ENCODE data around the gene SLC12A5. TPM values are rescaled to one million over a fixed set of nuclear protein-coding genes. Genes with fewer than 3 reads are reported as not detected.
"Not testable (repeated sequence)": the region's sequence is repeated elsewhere in the genome, so short reads cannot be mapped to it uniquely, and the experiment has no call there.

SLC12A5 gene
- total RNA-seq, 1 experiment from 2014 or later, result 20.9 TPM

- no peak overlapping the region for H3K4me3 ChIP-seq (ENCODE audit: low read depth, low read length, poor library complexity, severe bottlenecking)
- H3K4me1 ChIP-seq (ENCODE audit: insufficient read depth, low read length, poor library complexity, severe bottlenecking), result peaks cover 33% of the 10 kb centered on the region
- H3K36me3 ChIP-seq (ENCODE audit: insufficient read depth, low read length, poor library complexity, severe bottlenecking), result no peaks in the 10 kb centered on the region
- no peaks in the 10 kb centered on the region for H3K9me3 ChIP-seq (ENCODE audit: low read depth, low read length, poor library complexity, severe bottlenecking)
- H3K27ac ChIP-seq (ENCODE audit: low read depth, low read length, poor library complexity, severe bottlenecking), result no peak overlapping the region
- BruUV-seq (replicated peaks), result no TSS peak
- TF ChIP-seq CTCF (conservative IDR thresholded peaks at IDR 0.05; ENCODE audit: low read depth, low read length), result no peak
- TF ChIP-seq EZH2 (IDR thresholded peaks at IDR 0.05; ENCODE audit: borderline replicate concordance, low read depth, low read length, poor library complexity, severe bottlenecking), result no peak
- intact Hi-C loops (cut with micrococcal nuclease; ENCODE audit: unreplicated experiment), result no loop called here
- ChIA-PET CTCF (interaction anchor here (0.7 kb wide), 1 partner anchor 19 kb away, joined by 3 read pairs; no protein-coding TSS in a partner anchor), POLR2A (ENCODE audit: low non-redundant PET) (no interaction called here)
- no peaks in the 10 kb centered on the region for H3K27me3 ChIP-seq (replicated peaks; ENCODE audit: insufficient read depth, low read depth, low read length, poor library complexity)
- DNase-seq (ENCODE audit: low spot score), result peak; percentile 48
Measured at GRCh38 chr20:45993197-45993951, 35.6 kb upstream of the SLC12A5 start.

DNA sequence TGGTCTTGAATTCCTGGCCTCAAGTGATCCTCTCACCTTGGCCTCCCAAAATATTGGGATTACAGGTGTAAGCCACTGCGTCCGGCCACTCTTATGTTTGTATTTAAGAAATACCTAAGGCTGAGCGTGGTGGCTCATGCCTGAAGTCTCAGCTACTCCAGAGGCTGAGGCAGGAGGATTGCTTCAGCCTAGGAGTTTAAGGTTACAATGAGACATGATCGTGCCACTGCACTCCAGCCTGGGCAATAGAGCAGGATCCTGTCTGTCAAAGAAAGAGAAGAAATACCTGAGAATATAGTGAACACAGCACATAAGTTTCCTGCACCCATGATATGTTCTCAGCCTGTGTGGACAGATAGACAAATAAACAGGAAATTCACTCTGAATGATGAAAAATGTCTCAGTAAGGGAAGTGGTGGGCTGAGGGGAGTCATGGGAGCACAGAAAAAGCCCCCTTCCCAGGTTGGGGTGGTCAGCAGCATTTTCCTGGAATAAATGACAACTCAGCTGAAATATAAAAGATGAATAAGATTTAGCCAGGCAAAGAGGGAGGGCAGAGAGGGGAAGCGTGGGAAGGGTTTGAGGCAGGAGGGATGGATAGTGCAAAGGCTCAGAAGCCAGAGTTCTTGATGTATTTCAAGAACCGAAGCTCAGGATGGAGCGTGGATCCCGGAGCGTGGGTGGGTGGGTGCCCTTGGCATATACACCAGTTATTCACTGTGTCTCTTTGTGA, 34.1 kb upstream of the SLC12A5 start:
- TF ChIP-seq EZH2 (IDR thresholded peaks at IDR 0.05; ENCODE audit: borderline replicate concordance, low read depth, low read length, poor library complexity, severe bottlenecking) (no peak), CTCF (conservative IDR thresholded peaks at IDR 0.05; ENCODE audit: low read depth, low read length) (no peak)
- no peaks in the 10 kb centered on the region for H3K9me3 ChIP-seq (ENCODE audit: low read depth, low read length, poor library complexity, severe bottlenecking)
- H3K4me3 ChIP-seq (ENCODE audit: low read depth, low read length, poor library complexity, severe bottlenecking), result no peak overlapping the region
- peak overlapping the region; percentile 83 for H3K27ac ChIP-seq (ENCODE audit: low read depth, low read length, poor library complexity, severe bottlenecking)
- no peaks in the 10 kb centered on the region for H3K27me3 ChIP-seq (replicated peaks; ENCODE audit: insufficient read depth, low read depth, low read length, poor library complexity)
- DNase-seq (ENCODE audit: low spot score), result no peak
- BruUV-seq (replicated peaks), result TSS peak; percentile 87
- POLR2A ChIA-PET (ENCODE audit: low non-redundant PET), result interaction anchor here (0.6 kb wide), 1 partner anchor 8 kb away, joined by 4 read pairs; no protein-coding TSS in a partner anchor
- intact Hi-C loops (cut with micrococcal nuclease; ENCODE audit: unreplicated experiment), result no loop called here
- no peaks in the 10 kb centered on the region for H3K36me3 ChIP-seq (ENCODE audit: insufficient read depth, low read length, poor library complexity, severe bottlenecking)
- CTCF ChIA-PET, result interaction anchor here (0.6 to 0.9 kb wide), 2 partner anchors 8 to 11 kb away, joined by 3 to 8 read pairs; no protein-coding TSS in a partner anchor
- peaks cover 41% of the 10 kb centered on the region for H3K4me1 ChIP-seq (ENCODE audit: insufficient read depth, low read length, poor library complexity, severe bottlenecking)

DNA sequence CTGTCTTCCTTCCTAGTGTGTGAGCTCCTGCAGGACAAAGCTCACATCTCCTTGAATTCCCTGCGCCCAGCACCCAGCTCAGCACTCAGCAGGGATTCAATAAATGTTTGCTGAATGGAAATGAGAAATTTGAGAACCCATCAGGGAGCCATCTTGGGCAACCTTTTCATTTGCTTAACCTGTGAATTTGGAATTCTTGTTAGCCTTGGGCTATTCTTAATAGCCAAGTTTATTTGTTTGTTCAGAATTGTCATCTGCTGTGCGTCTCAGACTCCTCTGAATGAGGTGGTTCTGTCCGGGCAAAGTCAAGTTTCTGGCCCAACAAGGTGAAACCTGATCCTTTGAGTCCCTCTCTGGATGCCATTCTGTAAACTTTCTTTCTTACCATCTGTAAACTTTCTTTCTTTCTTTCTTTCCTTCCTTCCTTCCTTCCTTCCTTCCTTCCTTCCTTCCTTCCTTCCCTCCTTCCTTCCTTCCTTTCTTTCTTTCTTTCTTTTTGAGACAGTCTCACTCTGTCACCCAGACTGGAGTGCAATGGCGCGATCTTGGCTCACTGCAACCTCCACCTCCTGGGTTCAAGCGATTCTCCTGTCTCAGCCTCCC, 33.4 kb upstream of the SLC12A5 start:
- H3K27me3 ChIP-seq (replicated peaks; ENCODE audit: insufficient read depth, low read depth, low read length, poor library complexity); H3K4me3 ChIP-seq (ENCODE audit: low read depth, low read length, poor library complexity, severe bottlenecking); BruUV-seq (replicated peaks); intact Hi-C loops (cut with micrococcal nuclease; ENCODE audit: unreplicated experiment); H3K9me3 ChIP-seq (ENCODE audit: low read depth, low read length, poor library complexity, severe bottlenecking); H3K36me3 ChIP-seq (ENCODE audit: insufficient read depth, low read length, poor library complexity, severe bottlenecking); POLR2A ChIA-PET (ENCODE audit: low non-redundant PET): not testable (repeated sequence)
- CTCF ChIA-PET, result interaction anchor here (0.6 to 0.9 kb wide), 2 partner anchors 9 to 12 kb away, joined by 3 to 8 read pairs; no protein-coding TSS in a partner anchor
- peak overlapping the region; percentile 83 for H3K27ac ChIP-seq (ENCODE audit: low read depth, low read length, poor library complexity, severe bottlenecking)
- peaks cover 47% of the 10 kb centered on the region for H3K4me1 ChIP-seq (ENCODE audit: insufficient read depth, low read length, poor library complexity, severe bottlenecking)
- peak; percentile 87 for DNase-seq (ENCODE audit: low spot score)
